NK-92 (cell line): ENCODE data around the gene VRK2.
"Not testable (repeated sequence)": the region's sequence is repeated elsewhere in the genome, so short reads cannot be mapped to it uniquely, and the experiment has no call there.

Source experiments
- DNase-seq: peaks from one replicate; lab custom pipeline; 2025; ENCODE audit not compliant: unreplicated experiment; lab: John Stamatoyannopoulos, UW

The VRK2 gene

GRCh38 chr2:58158481-58158880, 111.9 kb downstream of the VRK2 start:
- no peak for DNase-seq

- no peak for DNase-seq
Observed at GRCh38 chr2:58163913-58164312, 117.3 kb downstream of the VRK2 start.

- not testable (repeated sequence) for DNase-seq
Observed at GRCh38 chr2:58168130-58168529, 121.5 kb downstream of the VRK2 start.

GRCh38 chr2:58169845-58170244, 123.2 kb downstream of the VRK2 start:
- DNase-seq: not testable (repeated sequence)

GRCh38 chr2:58170334-58170933, 123.8 kb downstream of the VRK2 start:
- DNase-seq: not testable (repeated sequence)

- DNase-seq: not testable (repeated sequence)
Observed at GRCh38 chr2:58171831-58172230, 125.2 kb downstream of the VRK2 start.

GRCh38 chr2:58177187-58177586, 130.6 kb downstream of the VRK2 start:
- not testable (repeated sequence) for DNase-seq

GRCh38 chr2:58180175-58180574, 133.6 kb downstream of the VRK2 start:
- DNase-seq: not testable (repeated sequence)

- DNase-seq: no peak
Observed at GRCh38 chr2:58180635-58181034, 134.0 kb downstream of the VRK2 start.

GRCh38 chr2:58182527-58182926, 135.9 kb downstream of the VRK2 start:
- no peak for DNase-seq

GRCh38 chr2:58186501-58186900, 139.9 kb downstream of the VRK2 start:
- no peak for DNase-seq

GRCh38 chr2:58187022-58187421, 140.4 kb downstream of the VRK2 start:
- not testable (repeated sequence) for DNase-seq

GRCh38 chr2:58194458-58194857, 147.9 kb downstream of the VRK2 start:
- DNase-seq: no peak

GRCh38 chr2:58195662-58196061, 149.1 kb downstream of the VRK2 start:
- no peak for DNase-seq

GRCh38 chr2:58197894-58198293, 151.3 kb downstream of the VRK2 start:
- no peak for DNase-seq

- no peak for DNase-seq
Observed at GRCh38 chr2:58202404-58202803, 155.8 kb downstream of the VRK2 start.

GRCh38 chr2:58203018-58203417, 156.4 kb downstream of the VRK2 start:
- DNase-seq: no peak

GRCh38 chr2:58204195-58204959, 157.8 kb downstream of the VRK2 start:
- DNase-seq: no peak

- DNase-seq: no peak
Observed at GRCh38 chr2:58206785-58207184, 160.2 kb downstream of the VRK2 start.

GRCh38 chr2:58207189-58207588, 160.6 kb downstream of the VRK2 start:
- DNase-seq: no peak
